Muscle of back (tissue), 11 donors: Measurements from ENCODE around the gene ACTL7B. TPM values are rescaled to one million over a fixed set of nuclear protein-coding genes. Genes with fewer than 3 reads are reported as not detected.
"Not testable (repeated sequence)": the region's sequence is repeated elsewhere in the genome, so short reads cannot be mapped to it uniquely, and the experiment has no call there.

Source experiments
- DNase-seq, 3 donors: peaks; one replicate each; pipeline versions ENCODE4 v3.0.0 to v3.0.0-alpha.2; 2013
- polyA plus RNA-seq, 10 donors: library from polyadenylated mRNA; unstranded; fragments of 120-200 nt; gene quantifications; one replicate each; pipeline ENCODE4 v1.2.1, GENCODE V29; 2013; ENCODE audit not compliant: insufficient read length in 10 of 10

The ACTL7B gene
- polyA plus RNA-seq, 10 donors = not detected

- DNase-seq = no peak
These were observed 13.4 kb upstream of the ACTL7B start for GRCh38 chr9:108869092-108869725.

DNA sequence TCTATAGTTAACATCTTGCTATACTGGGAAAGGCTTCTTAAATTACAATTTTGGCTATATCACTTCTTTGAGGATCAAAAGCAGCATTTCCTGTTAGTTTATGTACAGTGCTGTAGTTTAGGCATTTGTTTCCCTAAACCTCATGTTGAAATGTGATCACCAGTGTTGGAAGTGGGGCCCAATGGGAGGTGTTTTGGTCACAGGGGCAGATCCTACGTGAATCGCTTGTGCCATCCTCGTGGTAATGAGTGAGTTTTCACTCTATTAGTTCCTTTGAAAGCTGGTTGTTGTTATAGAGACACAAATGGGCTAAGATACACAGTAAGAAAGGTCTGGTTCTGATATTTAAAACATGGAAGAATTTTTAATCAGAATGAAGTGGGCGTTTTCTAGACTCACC lies 12.0 kb upstream of the ACTL7B start:
- no peak for DNase-seq

DNA sequence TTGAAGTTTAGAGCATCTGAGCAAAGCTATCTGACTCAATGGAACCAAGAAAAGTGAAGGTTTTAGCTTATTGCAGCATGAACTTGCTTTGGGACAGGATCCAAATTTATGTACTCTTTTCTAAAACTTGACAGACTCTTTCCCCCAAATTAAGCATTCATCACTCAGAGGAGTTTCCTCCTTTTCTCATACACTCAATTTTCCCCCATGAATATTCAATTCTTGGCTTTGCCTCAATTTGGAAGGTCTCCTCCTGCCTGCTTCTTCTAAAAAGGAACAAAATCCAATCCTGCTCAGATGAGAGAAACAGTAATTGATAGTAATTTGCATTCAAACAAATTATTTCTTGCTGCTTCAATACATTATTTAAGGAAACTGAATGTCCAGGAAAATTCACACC lies 11.3 kb upstream of the ACTL7B start:
- no peak for DNase-seq

DNA sequence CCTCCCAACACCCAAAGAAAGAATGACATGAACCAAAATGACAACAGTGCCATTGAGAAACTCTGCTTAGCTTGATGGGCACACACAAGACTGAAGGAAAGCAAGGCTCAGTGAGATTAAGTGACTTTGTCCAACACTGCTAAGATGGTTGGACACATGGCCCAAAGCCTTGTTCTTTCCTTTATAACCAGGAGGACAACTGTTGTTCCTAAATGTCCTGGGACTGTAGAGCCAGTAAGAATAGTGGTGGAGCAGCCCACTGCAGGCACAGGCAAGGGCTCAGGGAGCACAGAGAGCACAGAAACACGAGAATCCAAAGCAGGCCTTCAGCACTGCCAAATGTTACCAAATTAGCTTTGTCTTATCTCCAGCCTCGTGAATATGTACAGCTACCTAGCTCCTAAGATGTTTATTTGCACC lies 10.2 kb upstream of the ACTL7B start:
- DNase-seq = no peak

GRCh38 chr9:108865037-108865436 lies 9.3 kb upstream of the ACTL7B start:
- DNase-seq = no peak

DNA sequence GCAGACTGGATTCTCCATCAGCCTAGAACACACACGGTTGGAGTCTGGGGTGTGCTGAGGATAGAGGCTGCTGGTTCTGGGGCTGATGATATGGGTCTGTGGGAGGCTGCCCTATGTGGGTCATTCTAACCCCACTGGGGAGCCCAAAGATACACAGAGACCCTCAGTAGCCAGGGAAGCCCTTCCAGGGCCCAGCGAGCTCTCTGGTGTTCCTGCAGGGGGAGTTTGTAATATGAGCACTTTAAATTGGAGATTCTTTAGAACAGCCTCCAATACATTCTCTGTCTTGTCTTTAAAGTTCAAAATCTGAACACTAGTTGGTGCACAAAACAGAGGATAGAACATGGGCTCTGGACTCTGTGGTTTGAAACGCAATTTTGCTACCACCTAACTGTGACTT lies 8.7 kb upstream of the ACTL7B start:
- no peak for DNase-seq

DNA sequence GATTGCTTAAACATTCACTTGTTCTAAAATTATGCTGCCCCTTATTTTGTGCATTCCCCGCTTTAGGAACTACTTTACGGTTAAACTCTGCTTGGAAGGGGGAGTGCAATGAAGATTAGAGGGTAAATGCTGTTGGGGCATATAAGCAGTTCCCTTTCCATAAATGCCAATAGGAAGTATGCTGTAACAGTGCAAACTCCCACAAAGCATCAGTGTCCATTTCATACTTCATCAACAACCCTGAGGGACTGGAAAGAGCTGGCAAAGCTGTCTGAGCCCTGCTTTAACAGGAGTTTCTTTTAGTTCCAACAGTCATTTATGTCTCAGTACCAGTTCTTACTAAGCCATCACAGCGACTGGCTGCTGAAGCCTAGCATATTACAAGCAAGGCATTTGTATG lies 8.1 kb upstream of the ACTL7B start:
- no peak for DNase-seq

GRCh38 chr9:108861997-108862396 lies 6.2 kb upstream of the ACTL7B start, which contains the start of gene ACTL7A:
ACTL7A (plus strand) TSS chr9:108862266; CDS start chr9:108862323, 57 bp downstream.
- no peak for DNase-seq

DNA sequence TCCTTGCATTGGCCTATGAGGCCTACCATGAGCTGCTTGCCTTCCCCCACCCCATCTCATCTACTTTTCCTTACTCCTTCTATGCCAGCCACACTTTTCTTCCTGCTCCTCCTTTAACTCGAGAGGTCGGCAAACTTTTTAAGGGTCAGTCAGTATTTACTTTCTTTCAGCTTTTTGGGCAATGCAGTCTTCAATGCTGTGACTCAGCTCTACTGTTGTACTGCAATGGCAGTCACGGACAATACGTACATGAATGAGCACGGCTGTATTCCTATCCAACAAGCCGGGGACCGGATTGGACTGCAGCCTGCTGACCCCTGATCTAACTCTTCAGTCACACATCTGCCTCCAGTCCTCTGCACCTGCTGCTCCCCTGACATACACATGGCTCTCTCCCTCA lies 5.7 kb upstream of the ACTL7B start:
- DNase-seq = no peak

GRCh38 chr9:108860764-108861163 lies 5.0 kb upstream of the ACTL7B start:
- DNase-seq = no peak

GRCh38 chr9:108860354-108860753 lies 4.6 kb upstream of the ACTL7B start:
- DNase-seq = no peak

DNA sequence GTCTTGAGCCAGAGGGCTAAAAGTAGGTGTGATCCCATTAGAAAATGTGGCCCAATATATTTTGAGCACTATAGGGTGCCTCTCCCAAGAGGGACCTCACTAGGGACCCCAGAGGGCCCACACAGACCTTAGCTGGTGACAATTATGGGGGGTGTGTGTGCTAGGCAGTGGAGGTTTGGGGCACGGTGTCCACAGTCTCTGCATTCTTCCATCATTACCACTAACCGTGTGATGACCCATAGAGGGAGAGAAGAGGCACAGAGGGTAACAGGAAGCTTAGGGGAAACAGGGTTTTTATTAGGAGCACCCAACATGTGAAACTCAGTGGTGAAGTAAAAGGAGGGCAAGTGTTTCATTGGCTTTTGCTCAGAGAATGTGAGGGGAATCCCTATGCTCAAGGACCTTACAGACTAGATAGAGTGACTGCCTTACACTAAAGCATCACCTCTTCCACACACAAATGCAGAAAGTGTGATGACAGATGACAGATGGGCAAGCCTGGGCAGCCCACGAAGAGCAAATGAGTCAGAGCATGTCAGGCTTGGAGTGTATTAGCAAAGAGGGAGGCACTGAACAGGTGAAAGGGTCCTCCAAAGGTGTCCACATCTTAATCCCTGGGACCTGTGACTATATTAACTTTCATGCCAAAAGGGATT lies 3.8 kb upstream of the ACTL7B start:
- DNase-seq = no peak

DNA sequence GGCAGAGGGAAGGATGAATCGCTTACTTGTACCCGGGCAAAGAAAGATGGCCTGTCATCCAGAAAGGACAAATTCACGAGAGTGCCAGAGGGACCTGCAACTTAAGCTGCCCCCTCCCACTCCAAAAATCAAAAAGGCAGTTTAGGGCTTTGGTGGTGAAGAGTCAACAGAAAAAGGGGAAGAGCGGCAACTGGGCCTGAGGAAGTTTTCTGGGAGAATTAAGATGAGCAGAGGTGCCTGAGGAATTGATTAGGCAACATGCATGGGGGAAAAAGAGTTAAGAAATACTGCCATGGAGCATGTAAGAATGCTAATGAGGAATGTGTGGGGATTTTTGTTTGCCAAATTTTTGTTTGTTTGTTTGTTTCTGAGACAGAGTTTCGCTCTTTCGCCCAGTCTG lies 1.8 kb upstream of the ACTL7B start:
- no peak for DNase-seq

- no peak for DNase-seq
These were observed 278 bp downstream of the ACTL7B start for GRCh38 chr9:108855529-108855886.

GRCh38 chr9:108854641-108855528 lies 901 bp downstream of the ACTL7B start:
- no peak for DNase-seq

- no peak for DNase-seq
These were observed 1.7 kb downstream of the ACTL7B start for GRCh38 chr9:108854094-108854493.

DNA sequence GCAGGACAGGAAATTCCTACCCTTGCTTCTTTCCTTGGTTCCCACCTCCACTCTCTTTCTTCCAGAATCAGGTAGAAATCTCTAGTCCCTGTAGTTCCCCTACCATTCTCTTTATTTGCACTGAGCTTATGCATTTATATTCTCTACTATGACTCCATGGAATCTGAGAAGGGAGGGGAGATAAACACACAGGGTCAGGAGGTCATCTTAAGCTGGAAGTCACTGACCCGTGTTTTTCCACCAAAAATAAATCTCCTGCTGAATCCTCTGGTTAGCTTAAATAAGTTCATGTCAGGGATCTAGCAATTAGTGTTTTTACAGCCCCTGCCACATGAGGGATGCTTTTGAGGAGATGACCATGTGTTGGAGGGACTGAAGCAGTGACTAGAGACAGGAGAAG lies 3.7 kb downstream of the ACTL7B start:
- DNase-seq = no peak

DNA sequence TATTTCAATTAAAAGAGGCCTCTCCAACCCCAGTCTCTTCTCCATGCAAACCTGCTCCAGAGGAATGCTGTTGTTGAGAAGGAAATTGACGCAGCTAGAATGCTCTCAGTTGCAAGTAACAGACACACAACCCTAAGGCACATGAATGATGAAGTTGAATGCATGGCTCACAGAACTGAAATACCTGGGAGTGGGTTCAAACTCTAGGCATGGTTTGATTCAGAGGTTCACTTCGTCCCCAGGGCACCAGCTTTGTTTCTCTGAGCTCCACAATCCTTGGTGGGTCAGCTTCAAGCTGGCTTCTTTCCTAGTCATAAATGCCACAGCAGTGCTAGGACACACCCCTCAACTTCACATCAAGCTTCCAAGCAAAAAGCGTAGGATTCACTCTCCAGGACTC lies 4.6 kb downstream of the ACTL7B start:
- no peak for DNase-seq

DNA sequence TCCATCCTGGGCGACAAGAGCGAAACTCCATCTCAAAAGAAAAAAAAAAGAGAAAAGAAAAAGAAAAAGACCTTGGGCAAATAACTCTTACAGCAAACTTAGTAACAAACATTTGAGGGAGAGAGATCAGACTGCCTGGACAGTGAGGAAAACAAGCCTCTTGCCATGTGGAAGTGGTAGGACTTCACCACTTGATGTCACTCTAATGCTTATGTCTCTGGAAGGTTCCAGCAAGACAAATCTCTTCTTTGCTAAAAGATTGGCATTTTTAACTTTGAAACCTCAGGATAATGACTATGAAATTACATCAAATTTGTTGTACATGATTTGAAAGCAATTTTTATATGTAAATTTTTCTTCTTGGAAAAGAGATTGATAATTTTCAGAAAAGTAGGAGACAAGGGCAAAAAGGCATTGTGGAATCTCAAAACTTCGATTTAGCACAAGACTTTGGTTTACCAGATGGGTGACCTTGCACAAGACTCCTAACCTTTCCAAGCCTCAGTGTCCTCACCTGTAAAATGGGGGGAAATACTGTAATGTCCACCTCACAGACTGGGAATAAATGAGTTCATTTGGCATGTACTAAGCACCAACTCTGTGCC lies 5.4 kb downstream of the ACTL7B start:
- no peak for DNase-seq

DNA sequence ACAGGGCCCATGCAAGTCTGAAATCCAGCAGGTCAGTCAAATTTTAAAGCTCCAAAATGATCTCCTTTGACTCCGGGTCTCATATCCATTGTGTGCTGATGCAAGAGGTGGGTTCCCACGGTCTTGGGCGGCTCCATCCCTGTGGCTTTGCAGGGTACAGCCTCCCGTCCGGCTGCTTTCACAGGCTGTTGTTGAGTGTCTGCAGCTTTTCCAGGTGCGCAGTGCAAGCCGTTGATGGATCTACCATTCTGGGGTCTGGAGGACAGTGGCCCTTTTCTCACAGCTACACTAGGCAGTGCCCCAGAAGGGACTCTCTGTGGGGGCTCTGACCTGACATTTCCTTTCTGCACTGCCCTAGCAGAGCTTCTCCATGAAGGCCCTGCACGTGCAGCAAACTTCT lies 7.5 kb downstream of the ACTL7B start:
- DNase-seq = not testable (repeated sequence)

DNA sequence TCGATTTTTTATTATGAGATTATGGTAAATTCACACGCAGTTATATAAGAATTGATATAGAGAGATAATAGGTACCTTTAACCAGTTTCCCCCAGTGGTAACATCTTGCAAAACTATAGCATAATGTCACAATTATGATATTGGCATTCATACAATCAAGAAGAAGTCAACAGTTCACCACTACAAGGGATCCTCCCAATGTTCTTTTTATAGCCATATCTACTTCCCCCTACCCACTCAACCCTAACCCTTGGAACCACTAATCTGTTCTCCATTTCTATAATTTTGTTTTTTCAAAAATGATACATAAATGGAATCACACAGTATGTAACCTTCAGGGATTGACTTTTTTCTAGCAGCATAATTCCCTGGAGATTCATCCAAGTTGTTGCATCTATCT lies 9.8 kb downstream of the ACTL7B start:
- no peak for DNase-seq

DNA sequence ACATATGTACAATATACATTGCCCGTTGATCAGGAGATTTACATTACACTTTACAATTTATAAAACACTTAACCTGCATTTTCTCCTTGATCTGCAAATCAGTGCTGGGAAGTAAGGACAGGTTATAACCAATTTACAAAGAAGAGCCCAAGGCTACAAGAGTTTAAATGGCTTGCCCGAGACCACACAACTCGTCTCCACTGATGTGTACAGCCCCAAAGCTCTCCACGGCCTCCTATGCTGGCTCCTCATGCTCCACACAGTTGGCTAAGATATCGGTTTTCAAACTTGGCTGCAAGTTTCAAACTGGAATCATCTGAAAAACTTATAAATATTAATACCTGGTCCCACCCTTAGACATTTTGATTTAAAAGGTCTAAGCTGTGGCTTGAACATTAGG lies 10.3 kb downstream of the ACTL7B start:
- no peak for DNase-seq

- no peak for DNase-seq
These were observed 10.9 kb downstream of the ACTL7B start for GRCh38 chr9:108844856-108845255.
